Aorta (tissue), 5 donors: ENCODE measurements around the gene MXRA8. TPM values are rescaled to one million over a fixed set of nuclear protein-coding genes. Genes with fewer than 3 reads are reported as not detected.

Experiments used
- ATAC-seq: fragments of 200-7000 bp; cut with Tn5 transposase; one replicate; pipeline ENCODE4 v1.9.1; 2022; ENCODE audit warnings: moderate library complexity; ENCODE audit not compliant: low FRiP score
- DNase-seq, 2 donors: peaks; one replicate each; pipeline ENCODE4 v3.0.0-alpha.2; 2020
- H3K27ac ChIP-seq, 2 donors: one replicate each; pipeline ENCODE4 v1.5.1; 2013; ENCODE audit warnings: low read length in 2 of 2, mild to moderate bottlenecking in 2 of 2, moderate library complexity in 2 of 2, control low read depth in 1 of 2, inconsistent platforms in 1 of 2, low read depth in 1 of 2
- H3K27me3 ChIP-seq, 2 donors: one replicate each; pipeline ENCODE4 v1.6.1; 2013; ENCODE audit warnings: control low read depth in 1 of 2, low read length in 1 of 2, mild to moderate bottlenecking in 1 of 2, moderate library complexity in 1 of 2; ENCODE audit not compliant: insufficient read depth in 2 of 2, control insufficient read depth in 1 of 2
- H3K36me3 ChIP-seq, 2 donors: one replicate each; pipeline ENCODE4 v1.6.1; 2013; ENCODE audit warnings: control low read depth in 1 of 2, low read length in 1 of 2, mild to moderate bottlenecking in 1 of 2; ENCODE audit not compliant: insufficient read depth in 2 of 2, control insufficient read depth in 1 of 2
- H3K4me1 ChIP-seq, 2 donors: one replicate each; pipeline ENCODE4 v1.6.1; 2013; ENCODE audit warnings: low read length in 2 of 2, control low read depth in 1 of 2, mild to moderate bottlenecking in 1 of 2, moderate library complexity in 1 of 2; ENCODE audit not compliant: insufficient read depth in 2 of 2, control insufficient read depth in 1 of 2
- H3K4me3 ChIP-seq, 2 donors: one replicate each; pipeline ENCODE4 v1.5.1; 2013; ENCODE audit warnings: low read length in 2 of 2, control low read depth in 1 of 2, mild to moderate bottlenecking in 1 of 2
- H3K9me3 ChIP-seq: one replicate; pipeline ENCODE4 v1.6.1; 2013; ENCODE audit warnings: mild to moderate bottlenecking, low read length; ENCODE audit not compliant: control insufficient read depth
- WGBS, 2 donors: extraction: QIAGEN DNeasy Blood & Tissue Kit; methylation state at CpG; one replicate each; pipeline ENCODE4 v1.1.7; 2013; 5-methylcytosine and 5-hydroxymethylcytosine counted together
- intact Hi-C, 2 donors: fragments of 100-400 bp; cut with DNase I; formaldehyde crosslinking; loops; one replicate each; pipeline versions ENCODE4 v1.14.2 to v1.15.0; 2022
- polyA plus RNA-seq, 2 donors: library from polyadenylated mRNA; stranded (reverse); fragments of 200-250 nt; gene quantifications; one replicate each; pipeline ENCODE4 v1.2.3, GENCODE V29; 2013
- total RNA-seq, 2 donors: library from RNA; stranded (reverse); fragmentation: NEBNext Ultra II Directional; extraction: Animal tissue kit (Norgen Biotek cat#: 25700); gene quantifications; one replicate each; pipeline ENCODE4 v1.2.1, GENCODE V29; 2021
- donor health status: healthy with polysubstance abuse.
- donor health status: Bipolar disorder and iron deficiency.
- donor health status: DM: no; HTN: no; CAD: no.
- donor health status: DM: no; HTN: no; CAD: no.
- donor health status: DM: yes; HTN: yes; CAD: no.

MXRA8 gene
- total and polyA plus RNA-seq, 4 donors: 52.3 to 364 (median 163) TPM

GRCh38 chr1:1315435-1315954 lies 42.9 kb downstream of the MXRA8 start:
- intact Hi-C loops: no loop called here
- Histone ChIP-seq H3K9me3 (no peaks in the 10 kb centered on the region), H3K27me3 (no peaks in the 10 kb centered on the region), H3K4me3 (no peak overlapping the region), H3K36me3 (no peaks in the 10 kb centered on the region), H3K27ac (no peak overlapping the region), H3K4me1 (no peaks in the 10 kb centered on the region)
- ATAC-seq (no peak), DNase-seq (no peak)
- 57 to 74% methylated on average over 14 to 25 of the region's 26 CpGs for WGBS, 2 donors

GRCh38 chr1:1314678-1315335 lies 43.5 kb downstream of the MXRA8 start:
- intact Hi-C loops: no loop called here
- no peaks in the 10 kb centered on the region for H3K27me3 ChIP-seq
- DNase-seq (no peak), ATAC-seq (no peak)
- WGBS, 2 donors: 87 to 89% methylated on average over 23 of the region's 23 CpGs
- H3K9me3 ChIP-seq: no peaks in the 10 kb centered on the region
- no peaks in the 10 kb centered on the region for H3K4me1 ChIP-seq
- H3K36me3 ChIP-seq: no peaks in the 10 kb centered on the region
- H3K27ac ChIP-seq: no peak overlapping the region
- H3K4me3 ChIP-seq: no peak overlapping the region

- intact Hi-C loops: no loop called here
- WGBS, 2 donors: 90% methylated on average over 15 of the region's 15 CpGs
- no peaks in the 10 kb centered on the region for H3K9me3 ChIP-seq
- ATAC-seq: no peak
- H3K4me3 ChIP-seq: no peak overlapping the region
- H3K36me3 ChIP-seq: no peaks in the 10 kb centered on the region
- DNase-seq: no peak
- no peak overlapping the region for H3K27ac ChIP-seq
- no peaks in the 10 kb centered on the region for H3K4me1 ChIP-seq
- H3K27me3 ChIP-seq: no peaks in the 10 kb centered on the region
Observed at GRCh38 chr1:1314237-1314586, 44.1 kb downstream of the MXRA8 start.

DNA sequence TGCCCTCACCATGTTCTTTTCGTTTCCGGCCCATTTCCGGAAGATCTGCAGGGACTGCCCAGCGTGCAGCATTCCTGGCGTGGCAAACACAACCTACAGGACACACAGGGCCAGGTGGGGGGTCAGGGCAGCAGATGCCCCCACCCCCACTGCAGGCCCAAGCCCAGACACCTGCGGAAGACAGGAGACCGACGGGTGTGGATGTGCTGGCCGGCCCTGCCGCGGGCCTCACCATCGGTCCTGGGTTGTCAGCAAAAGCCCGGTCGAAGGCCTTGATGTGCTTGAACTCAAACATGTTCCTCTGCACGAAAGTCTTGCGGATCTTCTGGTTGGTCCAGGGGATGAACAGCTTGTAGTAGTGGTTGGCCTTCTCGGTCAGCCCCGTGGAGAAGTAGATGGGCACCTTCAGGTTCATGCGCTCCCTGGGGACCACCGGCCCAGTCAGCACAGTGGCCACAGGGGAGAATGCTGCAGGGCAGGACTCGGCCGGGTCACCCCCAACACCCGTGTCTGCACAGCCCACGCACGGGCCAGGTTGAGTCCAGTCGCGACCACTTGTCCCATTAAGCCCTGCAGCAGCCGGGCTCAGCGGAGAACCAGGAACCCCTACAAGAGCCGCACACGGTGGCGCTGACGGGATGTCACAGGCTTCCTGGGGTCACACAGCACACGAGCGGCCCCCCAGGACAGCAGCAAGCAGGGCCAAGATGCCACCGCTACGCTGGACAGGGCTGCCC lies 44.7 kb downstream of the MXRA8 start:
- WGBS, 2 donors: 82 to 84% methylated on average over 37 of the region's 37 CpGs
- Histone ChIP-seq H3K4me1 (no peaks in the 10 kb centered on the region), H3K27me3 (no peaks in the 10 kb centered on the region)

GRCh38 chr1:1312450-1313314 lies 45.7 kb downstream of the MXRA8 start:
- H3K4me1 ChIP-seq: no peaks in the 10 kb centered on the region
- H3K27me3 ChIP-seq: no peaks in the 10 kb centered on the region
- H3K9me3 ChIP-seq: no peaks in the 10 kb centered on the region
- H3K27ac ChIP-seq: no peak overlapping the region
- ATAC-seq: no peak
- H3K4me3 ChIP-seq: no peak overlapping the region
- DNase-seq: no peak
- no peaks in the 10 kb centered on the region for H3K36me3 ChIP-seq
- intact Hi-C loops: no loop called here
- WGBS, 2 donors: 88 to 91% methylated on average over 49 of the region's 49 CpGs

More for the DNA sequence above, 44.7 kb downstream of the MXRA8 start:
- Histone ChIP-seq H3K4me3 (no peak overlapping the region), H3K9me3 (no peaks in the 10 kb centered on the region), H3K27ac (no peak overlapping the region), H3K36me3 (no peaks in the 10 kb centered on the region)
- no peak for DNase-seq
- intact Hi-C loops: no loop called here
- ATAC-seq: no peak

GRCh38 chr1:1311107-1312104 lies 46.9 kb downstream of the MXRA8 start:
- Histone ChIP-seq H3K27ac (no peak overlapping the region), H3K9me3 (no peaks in the 10 kb centered on the region), H3K4me1 (no peaks in the 10 kb centered on the region), H3K4me3 (no peak overlapping the region), H3K27me3 (no peaks in the 10 kb centered on the region), H3K36me3 (no peaks in the 10 kb centered on the region)
- no peak for DNase-seq
- intact Hi-C loops: no loop called here
- no peak for ATAC-seq
- 78 to 82% methylated on average over 22 of the region's 22 CpGs for WGBS, 2 donors

DNA sequence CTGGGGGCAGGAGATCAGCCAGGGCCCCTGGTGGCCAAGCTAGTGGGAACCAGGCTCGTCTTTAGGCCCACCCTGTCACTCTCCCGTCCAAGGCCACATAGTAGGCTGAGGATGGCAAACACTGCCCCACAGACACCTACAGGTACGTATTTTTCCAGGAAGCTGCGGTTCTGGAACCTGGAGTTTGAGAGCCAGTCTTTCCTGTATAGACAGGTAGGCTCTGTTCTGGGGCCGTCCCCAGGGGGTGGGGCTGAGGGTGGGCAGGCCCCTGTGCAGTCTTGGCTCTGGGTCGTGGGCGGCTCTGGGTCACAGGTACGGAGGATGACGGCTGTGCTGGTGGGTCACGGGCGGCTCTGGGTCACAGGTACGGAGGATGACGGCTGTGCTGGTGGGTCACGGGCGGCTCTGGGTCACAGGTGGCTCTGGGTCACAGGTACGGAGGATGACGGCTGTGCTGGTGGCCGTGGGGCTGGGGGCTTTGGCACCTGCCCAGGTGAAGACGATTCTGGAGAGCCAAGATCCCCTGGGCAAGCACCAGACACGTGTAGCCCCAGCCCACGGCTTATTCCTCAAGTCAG lies 47.8 kb downstream of the MXRA8 start:
- no peak overlapping the region for H3K27ac ChIP-seq
- intact Hi-C loops: no loop called here
- no peak overlapping the region for H3K4me3 ChIP-seq
- H3K9me3 ChIP-seq: no peaks in the 10 kb centered on the region
- ATAC-seq (no peak), DNase-seq (no peak)
- no peaks in the 10 kb centered on the region for H3K36me3 ChIP-seq
- H3K4me1 ChIP-seq: no peaks in the 10 kb centered on the region
- 83 to 86% methylated on average over 21 of the region's 21 CpGs for WGBS, 2 donors
- no peaks in the 10 kb centered on the region for H3K27me3 ChIP-seq

GRCh38 chr1:1310109-1310385 lies 48.3 kb downstream of the MXRA8 start:
- intact Hi-C loops: no loop called here
- H3K36me3 ChIP-seq: no peaks in the 10 kb centered on the region
- no peak overlapping the region for H3K4me3 ChIP-seq
- no peaks in the 10 kb centered on the region for H3K4me1 ChIP-seq
- H3K27ac ChIP-seq: no peak overlapping the region
- DNase-seq: no peak
- ATAC-seq: no peak
- H3K27me3 ChIP-seq: no peaks in the 10 kb centered on the region
- no peaks in the 10 kb centered on the region for H3K9me3 ChIP-seq
- 64 to 74% methylated on average over 3 of the region's 3 CpGs for WGBS, 2 donors
